ENCODE data around the gene LRRC71.

LRRC71 gene

DNA sequence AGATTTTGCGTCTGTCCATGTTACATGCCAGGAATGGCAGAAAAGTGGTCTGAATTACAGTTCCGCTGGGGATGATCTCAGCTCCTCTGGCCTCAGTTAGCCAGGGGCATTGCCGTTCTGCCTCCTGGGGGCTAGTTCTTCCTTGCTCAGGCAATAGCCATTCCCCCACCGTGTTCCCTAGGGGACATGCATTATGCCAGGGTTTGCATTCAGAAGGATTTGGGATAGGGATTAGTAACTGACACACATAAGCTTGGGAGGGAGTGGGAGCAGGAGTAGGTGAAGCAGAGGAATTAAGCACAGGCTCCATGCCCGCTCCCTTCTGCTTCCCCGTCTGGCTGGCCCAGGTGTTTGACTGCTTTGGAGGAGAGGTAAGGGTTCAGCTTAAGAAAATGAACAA is 12.7 kb downstream of the LRRC71 start:
- TF ChIP-seq, protein P1, sequence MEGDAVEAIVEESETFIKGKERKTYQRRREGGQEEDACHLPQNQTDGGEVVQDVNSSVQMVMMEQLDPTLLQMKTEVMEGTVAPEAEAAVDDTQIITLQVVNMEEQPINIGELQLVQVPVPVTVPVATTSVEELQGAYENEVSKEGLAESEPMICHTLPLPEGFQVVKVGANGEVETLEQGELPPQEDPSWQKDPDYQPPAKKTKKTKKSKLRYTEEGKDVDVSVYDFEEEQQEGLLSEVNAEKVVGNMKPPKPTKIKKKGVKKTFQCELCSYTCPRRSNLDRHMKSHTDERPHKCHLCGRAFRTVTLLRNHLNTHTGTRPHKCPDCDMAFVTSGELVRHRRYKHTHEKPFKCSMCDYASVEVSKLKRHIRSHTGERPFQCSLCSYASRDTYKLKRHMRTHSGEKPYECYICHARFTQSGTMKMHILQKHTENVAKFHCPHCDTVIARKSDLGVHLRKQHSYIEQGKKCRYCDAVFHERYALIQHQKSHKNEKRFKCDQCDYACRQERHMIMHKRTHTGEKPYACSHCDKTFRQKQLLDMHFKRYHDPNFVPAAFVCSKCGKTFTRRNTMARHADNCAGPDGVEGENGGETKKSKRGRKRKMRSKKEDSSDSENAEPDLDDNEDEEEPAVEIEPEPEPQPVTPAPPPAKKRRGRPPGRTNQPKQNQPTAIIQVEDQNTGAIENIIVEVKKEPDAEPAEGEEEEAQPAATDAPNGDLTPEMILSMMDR (conservative IDR thresholded peaks at IDR 0.05; ENCODE audit: low read depth, low read length): no peak
- no peak for DNase-seq (ENCODE audit: low read depth)
- H3K4me3 ChIP-seq (ENCODE audit: low read depth, low read length): no peak overlapping the region

DNA sequence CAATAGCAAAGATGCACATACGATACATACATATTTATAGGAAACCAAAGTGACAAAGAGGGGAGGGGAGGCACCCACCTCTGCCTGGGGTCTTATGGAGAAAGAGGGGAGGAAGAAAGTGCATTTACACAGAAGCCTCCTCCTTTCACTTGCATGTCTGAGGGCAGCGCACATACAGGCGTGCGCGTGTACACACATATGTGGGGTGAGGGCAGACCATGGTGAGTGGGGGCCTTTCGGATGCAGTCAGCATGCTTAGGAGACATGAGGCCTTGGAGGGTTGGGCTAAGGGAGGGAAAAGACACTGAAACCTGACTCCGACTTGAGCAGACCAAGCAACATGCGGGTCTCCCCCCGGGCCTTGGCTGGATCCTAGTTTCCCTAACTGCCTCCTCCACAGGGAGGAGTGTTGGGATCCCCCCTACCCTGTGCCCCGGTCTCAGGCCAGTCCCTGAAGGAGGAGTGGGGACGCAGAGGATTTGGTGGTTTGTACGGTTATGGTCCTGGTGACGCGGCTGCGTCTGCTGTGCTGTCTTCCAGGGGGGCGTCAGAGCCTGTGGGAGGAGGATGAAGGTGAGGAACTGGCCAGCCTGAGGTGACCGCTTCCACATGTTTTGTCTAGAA is 15.2 kb downstream of the LRRC71 start:
- no peak overlapping the region for H3K4me3 ChIP-seq (ENCODE audit: low read depth, low read length)
- no peak for DNase-seq (ENCODE audit: low read depth)
- TF ChIP-seq, protein P1 (conservative IDR thresholded peaks at IDR 0.05; ENCODE audit: low read depth, low read length): no peak

DNA sequence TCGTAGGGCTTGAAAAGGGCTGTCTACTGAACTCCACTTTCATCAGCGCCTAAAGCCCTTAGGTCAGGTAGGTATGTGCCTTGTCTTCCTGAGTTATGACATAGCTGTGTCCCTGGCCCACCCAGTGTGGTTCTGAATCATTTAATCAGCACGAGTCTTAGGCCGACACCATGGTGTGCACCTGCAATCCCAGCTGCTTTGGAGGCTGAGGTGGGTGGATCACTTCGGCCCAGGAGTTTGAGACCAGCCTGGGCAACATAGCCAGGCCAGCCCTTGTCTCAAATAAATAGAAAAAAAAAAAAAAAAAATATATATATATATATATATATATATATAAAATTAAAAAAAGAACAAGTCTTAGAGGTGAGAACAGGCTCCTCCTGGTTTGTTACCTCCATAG is 15.8 kb downstream of the LRRC71 start:
- H3K4me3 ChIP-seq (ENCODE audit: low read depth, low read length): no peak overlapping the region
- TF ChIP-seq, protein P1 (conservative IDR thresholded peaks at IDR 0.05; ENCODE audit: low read depth, low read length): no peak
- no peak for DNase-seq (ENCODE audit: low read depth)

DNA sequence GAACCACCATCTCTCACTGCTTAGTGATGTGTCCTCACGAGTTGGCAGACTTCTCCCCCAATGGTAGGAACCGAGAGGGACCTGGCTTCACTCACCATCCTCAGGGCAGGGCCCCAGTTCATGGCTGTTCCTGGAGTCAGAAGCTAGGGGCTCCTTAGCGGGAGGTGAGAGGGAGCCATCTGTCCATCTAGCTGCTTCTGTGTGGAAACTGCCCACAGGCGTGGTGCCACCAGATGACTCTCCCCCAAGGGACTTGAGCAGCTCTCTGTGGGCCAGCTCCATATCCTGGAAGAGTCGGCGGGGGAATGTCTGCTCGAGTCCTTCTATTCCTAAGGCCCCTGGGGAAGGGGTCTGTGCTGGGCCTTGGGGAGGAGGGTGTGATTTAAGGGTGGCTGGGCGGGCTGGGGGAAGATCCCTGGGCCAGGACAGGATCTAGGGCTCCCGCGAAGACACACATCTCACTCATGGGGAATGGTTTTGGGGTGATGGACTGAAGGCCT is 16.3 kb downstream of the LRRC71 start:
- no peak for DNase-seq (ENCODE audit: low read depth)
- no peak overlapping the region for H3K4me3 ChIP-seq (ENCODE audit: low read depth, low read length)
- TF ChIP-seq, protein P1 (conservative IDR thresholded peaks at IDR 0.05; ENCODE audit: low read depth, low read length): no peak

DNA sequence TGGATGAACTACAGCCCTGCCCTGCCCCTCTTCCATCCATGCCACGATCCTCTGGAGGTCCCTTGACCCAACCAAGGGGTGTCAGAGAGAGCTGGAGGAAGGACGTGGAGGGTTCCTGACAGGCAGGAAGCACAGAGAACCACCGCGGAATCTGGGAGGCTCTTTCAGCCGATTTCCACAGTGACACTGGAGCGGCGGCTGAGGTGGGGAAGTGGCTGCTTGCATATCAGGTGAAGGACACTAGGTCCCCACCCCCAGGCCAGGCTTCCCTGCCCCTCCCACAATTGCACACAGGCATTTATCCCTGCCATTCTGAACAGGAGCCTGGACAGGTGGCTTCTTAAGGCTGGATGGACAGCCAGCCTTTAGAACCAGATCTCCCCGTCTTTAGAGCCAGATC is 17.5 kb downstream of the LRRC71 start:
- DNase-seq (ENCODE audit: low read depth): no peak
- TF ChIP-seq, protein P1 (conservative IDR thresholded peaks at IDR 0.05; ENCODE audit: low read depth, low read length): no peak
- no peak overlapping the region for H3K4me3 ChIP-seq (ENCODE audit: low read depth, low read length)

DNA sequence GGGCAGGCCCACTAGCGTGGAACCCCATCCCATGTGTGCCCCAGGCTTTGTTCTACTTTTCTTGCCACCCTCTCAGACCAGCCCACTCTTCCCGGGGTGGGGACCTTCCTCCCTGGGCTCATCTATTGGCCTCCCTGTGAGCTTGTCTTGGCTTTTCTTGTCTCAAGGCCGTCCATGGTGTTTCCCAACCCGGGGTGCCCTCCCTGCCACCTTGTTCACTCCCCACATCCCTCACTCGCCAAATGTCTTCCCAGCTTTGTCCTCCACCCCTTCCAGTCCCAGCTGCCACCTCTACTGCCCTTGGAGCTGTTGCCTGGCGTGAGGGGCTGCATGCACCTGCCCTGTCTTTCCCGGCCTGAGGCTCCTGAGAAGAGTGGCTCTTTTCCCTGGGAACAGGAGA is 18.4 kb downstream of the LRRC71 start:
- no peak for DNase-seq (ENCODE audit: low read depth)
- TF ChIP-seq, protein P1 (conservative IDR thresholded peaks at IDR 0.05; ENCODE audit: low read depth, low read length): no peak
- H3K4me3 ChIP-seq (ENCODE audit: low read depth, low read length): no peak overlapping the region

DNA sequence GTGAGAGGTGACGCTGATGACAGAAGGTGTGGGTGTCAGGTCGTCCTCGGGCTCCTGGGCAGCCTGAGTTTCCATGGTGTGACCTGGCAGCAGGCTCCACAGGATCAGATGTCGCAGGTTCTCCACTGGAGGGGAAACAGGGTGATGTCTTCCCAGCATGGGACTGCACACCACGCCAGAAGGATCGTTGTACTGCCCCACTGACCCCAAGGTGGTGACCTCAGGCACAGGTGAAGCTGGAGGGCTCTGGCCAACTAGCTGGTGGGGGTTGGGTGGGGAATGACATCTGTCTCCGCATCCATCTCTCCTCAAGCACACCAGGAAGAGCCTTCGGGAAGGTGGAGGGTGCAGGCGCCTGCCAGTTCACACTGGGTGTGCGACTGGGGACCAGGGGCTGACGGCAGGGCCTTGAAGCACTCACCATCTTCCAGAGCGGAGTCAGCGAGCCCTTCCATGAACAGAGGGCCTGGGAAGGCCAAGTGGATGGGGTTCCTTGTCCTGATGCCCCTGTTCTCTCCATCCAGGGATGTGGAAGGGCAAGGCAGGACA is 19.4 kb downstream of the LRRC71 start:
- no peak for DNase-seq (ENCODE audit: low read depth)
- no peak overlapping the region for H3K4me3 ChIP-seq (ENCODE audit: low read depth, low read length)
- TF ChIP-seq, protein P1 (conservative IDR thresholded peaks at IDR 0.05; ENCODE audit: low read depth, low read length): no peak

All from choroid plexus epithelial cell (primary cell).